Measurements from ENCODE around the gene PLLP.

Gene PLLP

DNA sequence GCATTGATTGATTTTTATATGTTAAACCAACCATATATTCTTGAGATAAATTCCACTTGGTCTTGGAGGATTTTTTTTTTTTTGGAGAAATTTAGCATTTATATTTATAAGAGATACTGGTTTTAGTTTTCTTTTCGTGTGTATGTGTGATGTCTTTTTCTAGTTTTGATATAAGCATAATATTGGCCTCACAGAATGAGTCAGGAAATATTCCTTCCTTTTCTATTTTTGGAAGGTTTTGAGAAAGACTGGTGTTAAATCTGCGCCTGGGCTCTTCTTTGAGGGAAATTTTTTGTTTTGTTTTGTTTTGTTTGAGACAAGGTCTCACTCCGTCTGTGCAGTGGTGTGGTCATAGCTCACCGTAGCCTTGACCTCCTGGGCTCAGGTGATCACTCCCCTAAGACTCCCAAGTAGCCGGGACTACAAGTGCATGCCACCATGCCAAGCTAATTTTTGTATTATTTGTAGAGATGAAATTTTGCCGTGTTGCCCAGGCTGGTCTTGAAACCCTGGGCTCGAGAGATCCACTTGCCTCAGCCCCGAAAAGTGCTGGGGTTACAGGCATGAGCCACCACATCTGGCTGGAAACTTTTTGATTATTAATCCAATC is 45.4 kb upstream of the PLLP start (continued):
- TF ChIP-seq, protein P1, sequence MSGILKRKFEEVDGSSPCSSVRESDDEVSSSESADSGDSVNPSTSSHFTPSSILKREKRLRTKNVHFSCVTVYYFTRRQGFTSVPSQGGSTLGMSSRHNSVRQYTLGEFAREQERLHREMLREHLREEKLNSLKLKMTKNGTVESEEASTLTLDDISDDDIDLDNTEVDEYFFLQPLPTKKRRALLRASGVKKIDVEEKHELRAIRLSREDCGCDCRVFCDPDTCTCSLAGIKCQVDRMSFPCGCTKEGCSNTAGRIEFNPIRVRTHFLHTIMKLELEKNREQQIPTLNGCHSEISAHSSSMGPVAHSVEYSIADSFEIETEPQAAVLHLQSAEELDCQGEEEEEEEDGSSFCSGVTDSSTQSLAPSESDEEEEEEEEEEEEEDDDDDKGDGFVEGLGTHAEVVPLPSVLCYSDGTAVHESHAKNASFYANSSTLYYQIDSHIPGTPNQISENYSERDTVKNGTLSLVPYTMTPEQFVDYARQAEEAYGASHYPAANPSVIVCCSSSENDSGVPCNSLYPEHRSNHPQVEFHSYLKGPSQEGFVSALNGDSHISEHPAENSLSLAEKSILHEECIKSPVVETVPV (CRISPR knock-in tag; IDR thresholded peaks at IDR 0.05), result no peak
- TF ChIP-seq RARB (CRISPR knock-in tag; IDR thresholded peaks at IDR 0.05) (no peak), OSR1 (CRISPR knock-in tag; IDR thresholded peaks at IDR 0.05) (no peak), ESRRG (CRISPR knock-in tag; IDR thresholded peaks at IDR 0.05) (no peak), ISL1 (CRISPR knock-in tag; IDR thresholded peaks at IDR 0.05) (no peak), ZFP30 (CRISPR knock-in tag; IDR thresholded peaks at IDR 0.05) (no peak)
- TF ChIP-seq, protein P2, sequence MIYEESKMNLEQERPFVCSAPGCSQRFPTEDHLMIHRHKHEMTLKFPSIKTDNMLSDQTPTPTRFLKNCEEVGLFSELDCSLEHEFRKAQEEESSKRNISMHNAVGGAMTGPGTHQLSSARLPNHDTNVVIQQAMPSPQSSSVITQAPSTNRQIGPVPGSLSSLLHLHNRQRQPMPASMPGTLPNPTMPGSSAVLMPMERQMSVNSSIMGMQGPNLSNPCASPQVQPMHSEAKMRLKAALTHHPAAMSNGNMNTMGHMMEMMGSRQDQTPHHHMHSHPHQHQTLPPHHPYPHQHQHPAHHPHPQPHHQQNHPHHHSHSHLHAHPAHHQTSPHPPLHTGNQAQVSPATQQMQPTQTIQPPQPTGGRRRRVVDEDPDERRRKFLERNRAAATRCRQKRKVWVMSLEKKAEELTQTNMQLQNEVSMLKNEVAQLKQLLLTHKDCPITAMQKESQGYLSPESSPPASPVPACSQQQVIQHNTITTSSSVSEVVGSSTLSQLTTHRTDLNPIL (CRISPR knock-in tag; IDR thresholded peaks at IDR 0.05; ENCODE audit: low read depth), result no peak
- TF ChIP-seq, protein P3, sequence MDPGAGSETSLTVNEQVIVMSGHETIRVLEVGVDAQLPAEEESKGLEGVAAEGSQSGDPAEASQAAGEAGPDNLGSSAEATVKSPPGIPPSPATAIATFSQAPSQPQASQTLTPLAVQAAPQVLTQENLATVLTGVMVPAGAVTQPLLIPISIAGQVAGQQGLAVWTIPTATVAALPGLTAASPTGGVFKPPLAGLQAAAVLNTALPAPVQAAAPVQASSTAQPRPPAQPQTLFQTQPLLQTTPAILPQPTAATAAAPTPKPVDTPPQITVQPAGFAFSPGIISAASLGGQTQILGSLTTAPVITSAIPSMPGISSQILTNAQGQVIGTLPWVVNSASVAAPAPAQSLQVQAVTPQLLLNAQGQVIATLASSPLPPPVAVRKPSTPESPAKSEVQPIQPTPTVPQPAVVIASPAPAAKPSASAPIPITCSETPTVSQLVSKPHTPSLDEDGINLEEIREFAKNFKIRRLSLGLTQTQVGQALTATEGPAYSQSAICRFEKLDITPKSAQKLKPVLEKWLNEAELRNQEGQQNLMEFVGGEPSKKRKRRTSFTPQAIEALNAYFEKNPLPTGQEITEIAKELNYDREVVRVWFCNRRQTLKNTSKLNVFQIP (CRISPR knock-in tag; IDR thresholded peaks at IDR 0.05; ENCODE audit: borderline replicate concordance, low read depth), result no peak

DNA sequence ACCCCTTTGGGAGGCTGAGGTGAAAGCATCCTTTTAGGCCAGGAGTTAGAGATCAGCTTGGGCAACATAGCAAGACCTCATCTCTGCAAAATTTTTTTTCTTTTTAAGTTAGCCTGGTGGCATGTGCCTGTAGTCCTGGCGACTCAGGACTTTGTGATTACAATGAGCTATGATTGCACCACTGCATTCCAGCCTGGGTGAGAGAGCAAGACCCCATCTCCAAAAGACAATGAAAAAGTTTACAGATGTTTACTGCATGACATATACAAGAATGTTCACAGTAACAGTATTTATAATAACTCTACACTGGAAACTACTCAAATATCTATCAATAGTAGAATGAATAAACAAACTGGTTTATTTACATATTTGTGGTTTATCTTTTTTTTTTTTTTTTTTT is 41.0 kb upstream of the PLLP start:
- TF ChIP-seq, protein P1 (CRISPR knock-in tag; IDR thresholded peaks at IDR 0.05), result no peak
- no peak for TF ChIP-seq TOX (CRISPR knock-in tag; IDR thresholded peaks at IDR 0.05; ENCODE audit: borderline replicate concordance)
- TF ChIP-seq CSDC2 (CRISPR knock-in tag; IDR thresholded peaks at IDR 0.05), result no peak
- no peak for TF ChIP-seq SNAI2 (CRISPR knock-in tag; IDR thresholded peaks at IDR 0.05)
- TF ChIP-seq ZNF8 (CRISPR knock-in tag; IDR thresholded peaks at IDR 0.05), result no peak
- TF ChIP-seq, protein P4, sequence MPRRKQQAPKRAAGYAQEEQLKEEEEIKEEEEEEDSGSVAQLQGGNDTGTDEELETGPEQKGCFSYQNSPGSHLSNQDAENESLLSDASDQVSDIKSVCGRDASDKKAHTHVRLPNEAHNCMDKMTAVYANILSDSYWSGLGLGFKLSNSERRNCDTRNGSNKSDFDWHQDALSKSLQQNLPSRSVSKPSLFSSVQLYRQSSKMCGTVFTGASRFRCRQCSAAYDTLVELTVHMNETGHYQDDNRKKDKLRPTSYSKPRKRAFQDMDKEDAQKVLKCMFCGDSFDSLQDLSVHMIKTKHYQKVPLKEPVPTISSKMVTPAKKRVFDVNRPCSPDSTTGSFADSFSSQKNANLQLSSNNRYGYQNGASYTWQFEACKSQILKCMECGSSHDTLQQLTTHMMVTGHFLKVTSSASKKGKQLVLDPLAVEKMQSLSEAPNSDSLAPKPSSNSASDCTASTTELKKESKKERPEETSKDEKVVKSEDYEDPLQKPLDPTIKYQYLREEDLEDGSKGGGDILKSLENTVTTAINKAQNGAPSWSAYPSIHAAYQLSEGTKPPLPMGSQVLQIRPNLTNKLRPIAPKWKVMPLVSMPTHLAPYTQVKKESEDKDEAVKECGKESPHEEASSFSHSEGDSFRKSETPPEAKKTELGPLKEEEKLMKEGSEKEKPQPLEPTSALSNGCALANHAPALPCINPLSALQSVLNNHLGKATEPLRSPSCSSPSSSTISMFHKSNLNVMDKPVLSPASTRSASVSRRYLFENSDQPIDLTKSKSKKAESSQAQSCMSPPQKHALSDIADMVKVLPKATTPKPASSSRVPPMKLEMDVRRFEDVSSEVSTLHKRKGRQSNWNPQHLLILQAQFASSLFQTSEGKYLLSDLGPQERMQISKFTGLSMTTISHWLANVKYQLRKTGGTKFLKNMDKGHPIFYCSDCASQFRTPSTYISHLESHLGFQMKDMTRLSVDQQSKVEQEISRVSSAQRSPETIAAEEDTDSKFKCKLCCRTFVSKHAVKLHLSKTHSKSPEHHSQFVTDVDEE (CRISPR knock-in tag; IDR thresholded peaks at IDR 0.05), result no peak
- no peak for TF ChIP-seq ZFP3 (CRISPR knock-in tag; IDR thresholded peaks at IDR 0.05)
- no peak for TF ChIP-seq PPARA (CRISPR knock-in tag; IDR thresholded peaks at IDR 0.05; ENCODE audit: borderline replicate concordance)
- TF ChIP-seq ESRRG (CRISPR knock-in tag; IDR thresholded peaks at IDR 0.05), result no peak
- ATAC-seq, result no peak

DNA sequence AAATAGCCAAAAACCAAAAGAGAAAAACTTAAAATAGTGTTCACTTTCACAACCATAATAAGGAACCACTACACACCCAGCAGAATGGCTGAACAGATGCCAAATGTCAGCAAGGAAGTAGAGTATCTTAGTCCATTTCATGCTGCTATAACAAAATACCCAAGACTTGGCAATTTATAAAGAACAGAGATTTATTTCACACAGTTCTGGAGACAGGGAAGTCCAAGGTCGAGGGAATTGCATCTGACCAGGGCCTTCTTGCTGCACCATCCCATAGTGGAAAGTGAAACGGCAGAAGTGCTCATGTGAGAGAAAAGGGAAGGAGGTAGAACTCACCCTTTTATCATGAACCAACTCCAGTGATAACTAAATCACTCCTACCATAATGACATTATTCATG is 40.3 kb upstream of the PLLP start:
- TF ChIP-seq OSR1 (CRISPR knock-in tag; IDR thresholded peaks at IDR 0.05), result no peak
- TF ChIP-seq BACH2 (CRISPR knock-in tag; IDR thresholded peaks at IDR 0.05; ENCODE audit: borderline replicate concordance), result no peak
- TF ChIP-seq ISL1 (CRISPR knock-in tag; IDR thresholded peaks at IDR 0.05), result no peak
- TF ChIP-seq GLIS3 (CRISPR knock-in tag; IDR thresholded peaks at IDR 0.05), result no peak
- no peak for TF ChIP-seq CSDC2 (CRISPR knock-in tag; IDR thresholded peaks at IDR 0.05)
- no peak for TF ChIP-seq ARNTL (CRISPR knock-in tag; IDR thresholded peaks at IDR 0.05; ENCODE audit: borderline replicate concordance, low read depth)
- TF ChIP-seq ZNF70 (CRISPR knock-in tag; IDR thresholded peaks at IDR 0.05), result no peak
- TF ChIP-seq PPARA (CRISPR knock-in tag; IDR thresholded peaks at IDR 0.05; ENCODE audit: borderline replicate concordance), result no peak
- TF ChIP-seq, protein P4 (CRISPR knock-in tag; IDR thresholded peaks at IDR 0.05), result no peak
- no peak for ATAC-seq

All from SK-N-SH treated with all-trans-retinoic acid at 6 μM for 48 hours (cell line).